ENCODE data around the gene SAMD3.

SAMD3 gene

GRCh38 chr6:130116273-130116672, 106.5 kb downstream of the SAMD3 start:
- DNase-seq (ENCODE audit: low read depth), result peak; percentile 41
- no peak for TF ChIP-seq CTCF (IDR thresholded peaks at IDR 0.05; ENCODE audit: insufficient read depth, low read depth, low read length, missing control alignments)

DNA sequence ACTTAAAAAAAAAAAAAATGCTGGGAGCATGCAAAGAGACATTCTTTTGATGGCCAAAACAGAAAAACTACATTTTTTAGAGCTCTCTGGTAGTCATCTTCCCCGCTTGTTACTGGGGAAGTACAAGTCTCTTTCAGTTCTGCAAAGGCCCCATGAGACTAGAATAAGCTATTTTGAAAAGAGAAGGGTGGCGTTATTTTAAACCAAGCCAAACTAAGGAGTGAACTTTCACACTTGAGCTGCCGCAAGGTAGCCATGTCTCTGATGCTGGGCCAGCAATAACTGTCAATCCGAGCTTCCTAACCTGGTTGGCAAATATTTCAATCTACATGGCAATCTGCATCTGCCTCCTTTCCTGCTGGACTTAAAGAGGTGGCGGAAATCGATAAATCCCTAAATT, 107.7 kb downstream of the SAMD3 start:
- TF ChIP-seq CTCF (IDR thresholded peaks at IDR 0.05; ENCODE audit: insufficient read depth, low read depth, low read length, missing control alignments), result no peak
- peak; percentile 83 for DNase-seq (ENCODE audit: low read depth)
- H3K4me3 ChIP-seq (ENCODE audit: low read depth, low read length), result peak overlapping the region; percentile 7; the same call in 1 of the 2 replicates

More at GRCh38 chr6:130116273-130116672, 106.5 kb downstream of the SAMD3 start:
- no peak overlapping the region for H3K4me3 ChIP-seq (ENCODE audit: low read depth, low read length)

- H3K4me3 ChIP-seq (ENCODE audit: low read depth, low read length), result no peak overlapping the region
- no peak for TF ChIP-seq CTCF (IDR thresholded peaks at IDR 0.05; ENCODE audit: insufficient read depth, low read depth, low read length, missing control alignments)
- no peak for DNase-seq (ENCODE audit: low read depth)
Observed at GRCh38 chr6:130113201-130113710, 109.5 kb downstream of the SAMD3 start.

DNA sequence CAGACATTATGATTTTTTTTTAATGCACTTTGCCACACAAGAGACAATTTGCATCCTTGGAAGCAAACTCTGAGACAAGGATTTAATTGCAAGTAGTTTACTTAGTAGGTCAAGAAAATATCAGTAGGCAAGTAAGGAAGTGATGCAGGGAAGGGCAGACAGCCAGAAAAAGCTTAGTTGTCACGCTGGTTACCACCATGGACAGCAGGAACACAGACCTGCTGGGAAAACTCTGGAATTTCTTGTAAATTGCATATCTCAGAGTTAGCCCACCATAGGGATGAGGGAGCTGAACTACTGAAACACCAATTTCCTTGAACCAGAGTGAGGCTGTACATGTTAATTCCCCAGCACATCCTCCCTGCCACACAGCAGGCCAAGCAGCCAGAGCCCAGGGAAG, 111.7 kb downstream of the SAMD3 start:
- no peak overlapping the region for H3K4me3 ChIP-seq (ENCODE audit: low read depth, low read length)
- TF ChIP-seq CTCF (IDR thresholded peaks at IDR 0.05; ENCODE audit: insufficient read depth, low read depth, low read length, missing control alignments), result no peak
- DNase-seq (ENCODE audit: low read depth), result no peak

DNA sequence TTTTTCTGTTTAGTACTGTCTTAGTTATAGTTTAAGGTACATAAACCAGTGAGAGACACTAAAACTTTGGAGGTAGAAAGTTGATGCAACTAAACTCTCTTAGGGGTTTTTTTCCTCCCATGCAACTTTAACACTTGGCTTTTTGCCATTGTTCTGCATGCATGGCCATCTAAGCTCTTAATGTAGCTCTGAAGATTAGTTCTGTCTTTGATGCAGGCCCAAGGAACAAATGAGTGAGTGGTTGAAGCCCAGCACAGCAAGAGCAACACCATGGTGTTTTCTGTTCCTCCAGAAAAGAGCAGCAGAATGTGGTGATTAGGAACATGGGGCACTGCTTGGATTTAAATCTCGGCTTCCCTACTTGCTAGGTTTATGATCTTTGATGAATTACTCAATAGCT, 115.0 kb downstream of the SAMD3 start:
- peak; percentile 21 for DNase-seq (ENCODE audit: low read depth)
- no peak for TF ChIP-seq CTCF (IDR thresholded peaks at IDR 0.05; ENCODE audit: insufficient read depth, low read depth, low read length, missing control alignments)
- no peak overlapping the region for H3K4me3 ChIP-seq (ENCODE audit: low read depth, low read length)

- DNase-seq (ENCODE audit: low read depth), result peak; percentile 64
- no peak overlapping the region for H3K4me3 ChIP-seq (ENCODE audit: low read depth, low read length)
- no peak for TF ChIP-seq CTCF (IDR thresholded peaks at IDR 0.05; ENCODE audit: insufficient read depth, low read depth, low read length, missing control alignments)
Observed at GRCh38 chr6:130105996-130106704, 116.6 kb downstream of the SAMD3 start.

DNA sequence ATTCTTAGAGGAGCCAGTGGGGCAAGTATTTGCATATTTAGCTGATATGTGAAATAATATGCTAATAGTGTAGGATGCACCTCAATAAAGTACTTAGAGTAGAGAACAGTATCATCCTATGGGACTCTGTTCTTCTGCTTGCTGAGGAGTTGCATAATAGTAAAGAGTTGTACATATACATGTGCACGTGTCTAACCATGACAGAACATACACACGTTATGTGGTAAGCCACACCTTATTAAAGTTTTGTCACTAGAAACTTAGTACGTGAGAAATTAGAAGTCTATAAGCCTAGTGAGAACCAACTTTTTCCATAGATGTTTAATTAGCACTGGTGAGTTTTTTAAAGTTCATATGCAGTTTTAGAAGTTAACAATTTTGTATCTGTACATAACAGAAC, 123.6 kb downstream of the SAMD3 start:
- DNase-seq (ENCODE audit: low read depth), result no peak
- H3K4me3 ChIP-seq (ENCODE audit: low read depth, low read length), result no peak overlapping the region
- no peak for TF ChIP-seq CTCF (IDR thresholded peaks at IDR 0.05; ENCODE audit: insufficient read depth, low read depth, low read length, missing control alignments)
